WI38 (cell line): ENCODE results near the gene LCA5.

Experiments
- H3K4me3 ChIP-seq: 2 replicates; pipeline ENCODE4 v1.5.1; 2011; ENCODE audit warnings: low read depth, mild to moderate bottlenecking, control low read depth, low read length
- TF ChIP-seq, protein P1 (sequence below): IDR thresholded peaks from 2 replicates; pipeline ENCODE4 v1.5.1; 2012; ENCODE audit warnings: low read depth, mild to moderate bottlenecking, control low read depth, low read length

LCA5 gene

GRCh38 chr6:79570129-79571029, 33.1 kb upstream of the LCA5 start:
- TF ChIP-seq, protein P1, sequence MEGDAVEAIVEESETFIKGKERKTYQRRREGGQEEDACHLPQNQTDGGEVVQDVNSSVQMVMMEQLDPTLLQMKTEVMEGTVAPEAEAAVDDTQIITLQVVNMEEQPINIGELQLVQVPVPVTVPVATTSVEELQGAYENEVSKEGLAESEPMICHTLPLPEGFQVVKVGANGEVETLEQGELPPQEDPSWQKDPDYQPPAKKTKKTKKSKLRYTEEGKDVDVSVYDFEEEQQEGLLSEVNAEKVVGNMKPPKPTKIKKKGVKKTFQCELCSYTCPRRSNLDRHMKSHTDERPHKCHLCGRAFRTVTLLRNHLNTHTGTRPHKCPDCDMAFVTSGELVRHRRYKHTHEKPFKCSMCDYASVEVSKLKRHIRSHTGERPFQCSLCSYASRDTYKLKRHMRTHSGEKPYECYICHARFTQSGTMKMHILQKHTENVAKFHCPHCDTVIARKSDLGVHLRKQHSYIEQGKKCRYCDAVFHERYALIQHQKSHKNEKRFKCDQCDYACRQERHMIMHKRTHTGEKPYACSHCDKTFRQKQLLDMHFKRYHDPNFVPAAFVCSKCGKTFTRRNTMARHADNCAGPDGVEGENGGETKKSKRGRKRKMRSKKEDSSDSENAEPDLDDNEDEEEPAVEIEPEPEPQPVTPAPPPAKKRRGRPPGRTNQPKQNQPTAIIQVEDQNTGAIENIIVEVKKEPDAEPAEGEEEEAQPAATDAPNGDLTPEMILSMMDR: peak; percentile 59

GRCh38 chr6:79568996-79569395, 31.8 kb upstream of the LCA5 start:
- no peak overlapping the region for H3K4me3 ChIP-seq
- TF ChIP-seq, protein P1: no peak

More at GRCh38 chr6:79570129-79571029, 33.1 kb upstream of the LCA5 start:
- H3K4me3 ChIP-seq: no peak overlapping the region

DNA sequence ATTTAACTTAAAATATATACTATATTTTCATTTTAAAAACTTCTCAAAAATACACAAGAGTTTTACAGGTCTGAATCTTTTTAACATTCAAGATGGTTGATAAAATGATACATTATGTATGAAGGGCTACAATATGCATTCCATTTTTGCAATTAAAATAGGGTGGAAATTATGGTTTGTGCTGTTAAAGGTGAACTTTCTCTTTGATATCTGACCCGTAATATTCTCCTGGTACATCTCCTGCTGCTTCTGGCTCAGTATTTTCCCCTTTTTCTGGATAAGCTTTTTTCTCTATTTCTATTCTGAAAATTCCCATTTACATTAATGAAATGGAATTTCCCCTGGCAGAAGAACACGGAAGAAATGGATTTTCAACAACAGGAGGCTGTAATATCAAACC, 27.4 kb upstream of the LCA5 start:
- TF ChIP-seq, protein P1: no peak
- H3K4me3 ChIP-seq: no peak overlapping the region

DNA sequence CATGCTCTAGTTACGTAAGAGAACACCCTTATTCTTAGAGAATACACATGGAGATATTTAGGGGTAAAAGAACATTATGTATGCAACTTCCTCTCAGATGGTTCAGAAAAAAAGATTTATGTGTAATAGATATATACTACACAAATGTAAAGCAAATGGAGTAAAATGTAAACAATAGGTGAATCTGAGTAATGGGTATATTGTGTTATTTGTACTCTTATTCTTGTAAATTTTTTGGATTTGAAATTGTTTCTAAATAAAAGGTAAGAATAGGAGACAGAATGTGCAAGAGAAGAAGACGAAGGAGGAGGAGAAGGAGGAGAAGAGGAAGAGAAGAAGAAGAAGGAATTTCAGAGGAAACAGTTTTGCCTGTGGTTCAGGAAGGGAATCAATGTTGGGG, 22.5 kb upstream of the LCA5 start:
- no peak overlapping the region for H3K4me3 ChIP-seq
- TF ChIP-seq, protein P1: no peak

- TF ChIP-seq, protein P1: no peak
- no peak overlapping the region for H3K4me3 ChIP-seq
Observed at GRCh38 chr6:79557673-79558467, 20.6 kb upstream of the LCA5 start.

DNA sequence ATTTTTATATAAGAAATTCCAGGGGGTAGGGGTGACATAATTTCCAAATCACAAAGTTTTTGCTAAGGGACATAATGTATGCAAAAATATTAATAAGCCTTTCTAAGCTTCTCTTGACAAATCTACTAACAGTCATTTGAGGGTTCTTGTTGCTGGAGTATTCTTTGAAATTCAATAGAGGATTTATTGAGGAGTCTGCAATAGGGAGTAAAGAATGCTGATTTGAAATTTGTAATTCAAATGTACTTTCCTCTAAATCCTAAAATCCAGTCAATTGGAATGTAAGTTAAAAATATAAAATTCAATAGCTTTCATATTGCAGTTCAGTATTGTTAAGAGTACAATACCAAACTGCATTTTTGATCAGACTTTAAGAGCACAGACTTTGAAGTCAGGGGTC, 17.1 kb upstream of the LCA5 start:
- TF ChIP-seq, protein P1: no peak
- no peak overlapping the region for H3K4me3 ChIP-seq

GRCh38 chr6:79551401-79551800, 14.2 kb upstream of the LCA5 start:
- TF ChIP-seq, protein P1: no peak
- H3K4me3 ChIP-seq: no peak overlapping the region
